H1 (cell line): ENCODE measurements around the gene COL6A5. TPM values are rescaled to one million over a fixed set of nuclear protein-coding genes. Genes with fewer than 3 reads are reported as not detected.

ENCODE experiments used
- CHD7 ChIP-seq: fragments of 300-600 bp; sonication (generic); IDR thresholded peaks from 2 replicates; pipeline ENCODE4 v1.7.1; 2012; ENCODE audit warnings: low read length, moderate library complexity, mild to moderate bottlenecking, inconsistent platforms; ENCODE audit not compliant: insufficient replicate concordance
- polyA plus RNA-seq, 7 experiments: library from polyadenylated mRNA; depleted of rRNA in 3 of 7; stranded (reverse) in 5 of 7; unstranded in 2 of 7; fragments of >200 nt in 5 of 7; fragments of 200-250 nt in 2 of 7; gene quantifications; 1 replicate in 5 of 7; 2 replicates in 1 of 7; 4 replicates in 1 of 7; pipeline versions ENCODE4 v1.2.1 to v1.2.3, GENCODE V29; 2011 to 2013; ENCODE audit warnings: missing spikeins in 2 of 7, mixed read lengths in 2 of 7
- total RNA-seq: library from RNA; stranded (reverse); fragmentation: NEBNext Ultra II Directional; extraction: Animal tissue kit (Norgen Biotek cat#: 25700); gene quantifications from 2 replicates; pipeline ENCODE4 v1.2.1, GENCODE V29; 2021

COL6A5 gene
- total and polyA plus RNA-seq, 2 of the 8 experiments (the other 6 are each of a cell fraction or from before 2014, with no cell fraction given), result 0.05 to 0.06 TPM

- TF ChIP-seq CHD7, result no peak
Observed at GRCh38 chr3:130395331-130395730, 49.9 kb downstream of the COL6A5 start (continued).
